Measurements from ENCODE around the gene AIPL1. TPM values are rescaled to one million over a fixed set of nuclear protein-coding genes. Genes with fewer than 3 reads are reported as not detected.

Gene AIPL1
- total and polyA plus RNA-seq, 2 donors (not counting 3 experiments of a cell fraction or from before 2014, with no cell fraction given) = not detected

DNA sequence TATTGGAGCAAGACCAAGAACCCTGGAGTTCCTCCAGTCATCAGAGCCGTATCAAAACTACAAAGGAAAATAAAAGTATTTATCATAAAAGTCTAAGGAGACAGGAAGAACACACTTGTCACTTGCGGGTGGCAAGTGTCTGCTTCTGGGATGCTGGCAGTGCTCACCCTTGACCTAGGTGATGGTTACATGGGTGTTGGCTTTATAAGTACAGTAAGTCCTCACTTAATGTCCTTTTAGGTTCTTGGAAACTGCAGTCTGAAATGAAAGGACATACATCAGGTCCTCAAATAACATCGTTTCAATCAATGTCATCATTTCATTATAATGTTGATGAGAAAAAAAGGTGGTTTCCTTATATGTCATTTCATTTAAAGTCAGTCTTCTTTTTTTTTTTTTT is 3.0 kb upstream of the AIPL1 start:
- BruUV-seq (replicated peaks) = no TSS peak
- no peak overlapping the region for H3K27ac ChIP-seq (ENCODE audit: insufficient read depth, low read depth, low read length)
- ChIA-PET CTCF (interaction anchor here (0.9 kb wide), 1 partner anchor 25 kb away, joined by 4 read pairs; no protein-coding TSS in a partner anchor), POLR2A (interaction anchor here (0.6 kb wide), 1 partner anchor 357 kb away, joined by 3 read pairs; no protein-coding TSS in a partner anchor)
- no peak for FAIRE-seq
- no peak overlapping the region for H3K9ac ChIP-seq (replicated peaks; ENCODE audit: extremely low read depth, insufficient read depth, low read length)
- TF ChIP-seq, protein P1, sequence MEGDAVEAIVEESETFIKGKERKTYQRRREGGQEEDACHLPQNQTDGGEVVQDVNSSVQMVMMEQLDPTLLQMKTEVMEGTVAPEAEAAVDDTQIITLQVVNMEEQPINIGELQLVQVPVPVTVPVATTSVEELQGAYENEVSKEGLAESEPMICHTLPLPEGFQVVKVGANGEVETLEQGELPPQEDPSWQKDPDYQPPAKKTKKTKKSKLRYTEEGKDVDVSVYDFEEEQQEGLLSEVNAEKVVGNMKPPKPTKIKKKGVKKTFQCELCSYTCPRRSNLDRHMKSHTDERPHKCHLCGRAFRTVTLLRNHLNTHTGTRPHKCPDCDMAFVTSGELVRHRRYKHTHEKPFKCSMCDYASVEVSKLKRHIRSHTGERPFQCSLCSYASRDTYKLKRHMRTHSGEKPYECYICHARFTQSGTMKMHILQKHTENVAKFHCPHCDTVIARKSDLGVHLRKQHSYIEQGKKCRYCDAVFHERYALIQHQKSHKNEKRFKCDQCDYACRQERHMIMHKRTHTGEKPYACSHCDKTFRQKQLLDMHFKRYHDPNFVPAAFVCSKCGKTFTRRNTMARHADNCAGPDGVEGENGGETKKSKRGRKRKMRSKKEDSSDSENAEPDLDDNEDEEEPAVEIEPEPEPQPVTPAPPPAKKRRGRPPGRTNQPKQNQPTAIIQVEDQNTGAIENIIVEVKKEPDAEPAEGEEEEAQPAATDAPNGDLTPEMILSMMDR (IDR thresholded peaks at IDR 0.05; ENCODE audit: extremely low read depth in 1 of 2, insufficient read depth in 1 of 2, low read depth in 1 of 2, low read length in 2 of 2) = no peak
- TF ChIP-seq MYC (IDR thresholded peaks at IDR 0.05; ENCODE audit: low read depth, low read length) = no peak
- TF ChIP-seq, protein P2, sequence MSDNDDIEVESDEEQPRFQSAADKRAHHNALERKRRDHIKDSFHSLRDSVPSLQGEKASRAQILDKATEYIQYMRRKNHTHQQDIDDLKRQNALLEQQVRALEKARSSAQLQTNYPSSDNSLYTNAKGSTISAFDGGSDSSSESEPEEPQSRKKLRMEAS (IDR thresholded peaks at IDR 0.05; ENCODE audit: insufficient read depth, insufficient read length) = no peak
- TF ChIP-seq FOS (IDR thresholded peaks at IDR 0.05; ENCODE audit: borderline replicate concordance, insufficient read depth, low read length) = no peak
- TF ChIP-seq POLR2A (IDR thresholded peaks at IDR 0.05; ENCODE audit: low read depth, low read length) = no peak
- TF ChIP-seq JUN (IDR thresholded peaks at IDR 0.05; ENCODE audit: borderline replicate concordance, insufficient read depth, insufficient read length, low read depth) = no peak
- TF ChIP-seq GATA2 (IDR thresholded peaks at IDR 0.05; ENCODE audit: insufficient read depth, insufficient read length, low read depth, low read length) = no peak
- no peak for TF ChIP-seq POLR2AphosphoS5 (IDR thresholded peaks at IDR 0.05; ENCODE audit: insufficient read depth, low read depth, low read length)
- no peak for TF ChIP-seq EZH2 (IDR thresholded peaks at IDR 0.05; ENCODE audit: borderline replicate concordance, low read depth, low read length, severe bottlenecking)
- H4K20me1 ChIP-seq (replicated peaks; ENCODE audit: control insufficient read depth, extremely low read depth, insufficient read depth, low read length) = no peaks in the 10 kb centered on the region
- no peak overlapping the region for H3K4me2 ChIP-seq (ENCODE audit: insufficient read depth, low read length)
- H3K4me1 ChIP-seq (ENCODE audit: control insufficient read depth, extremely low read depth, insufficient read depth, low read length) = no peaks in the 10 kb centered on the region
- H3K9me1 ChIP-seq (replicated peaks; ENCODE audit: control insufficient read depth, extremely low read depth, insufficient read depth, low read length) = no peaks in the 10 kb centered on the region
- H3K9me3 ChIP-seq (replicated peaks; ENCODE audit: control insufficient read depth, insufficient read depth, low read length) = no peaks in the 10 kb centered on the region
- no peak for DNase-seq (ENCODE audit: low read depth, low spot score)
- H3K27me3 ChIP-seq (ENCODE audit: control insufficient read depth in 2 of 2, insufficient read depth in 2 of 2, low read length in 2 of 2) = peaks cover 8 to 25% of the 10 kb centered on the region in 2 experiments
- no peaks in the 10 kb centered on the region for H3K79me2 ChIP-seq (ENCODE audit: control insufficient read depth, insufficient read depth, low read length)
- no peak overlapping the region for H3K4me3 ChIP-seq (replicated peaks in 1 of 3; ENCODE audit: insufficient read depth in 1 of 3, low read depth in 1 of 3, low read length in 3 of 3)
- dilution Hi-C loops (cut with MboI; ENCODE audit: extremely low pct_ligation_motif_present, low sequenced_read_pairs) = no loop called here
- H3K36me3 ChIP-seq (ENCODE audit: control insufficient read depth in 2 of 2, extremely low read depth in 1 of 2, insufficient read depth in 2 of 2, low read length in 2 of 2) = no peaks in the 10 kb centered on the region
- no peak overlapping the region for H2AFZ ChIP-seq (ENCODE audit: low read depth, low read length)
- intact Hi-C loops (cut with micrococcal nuclease) = loop anchor here (10.0 kb wide), 1 partner anchor 1193 kb away; no protein-coding TSS in a partner anchor

Measured in endothelial cell of umbilical vein (primary cell).